HG03354 (cell line): Measurements from ENCODE around the gene ANKFN1.

Experiments
- ATAC-seq: cut with Tn5 transposase; IDR thresholded peaks from one replicate; pipeline ENCODE4 v1.9.1; 2021; ENCODE audit warnings: mild to moderate bottlenecking; ENCODE audit not compliant: unreplicated experiment, poor library complexity, severe bottlenecking

Gene ANKFN1

DNA sequence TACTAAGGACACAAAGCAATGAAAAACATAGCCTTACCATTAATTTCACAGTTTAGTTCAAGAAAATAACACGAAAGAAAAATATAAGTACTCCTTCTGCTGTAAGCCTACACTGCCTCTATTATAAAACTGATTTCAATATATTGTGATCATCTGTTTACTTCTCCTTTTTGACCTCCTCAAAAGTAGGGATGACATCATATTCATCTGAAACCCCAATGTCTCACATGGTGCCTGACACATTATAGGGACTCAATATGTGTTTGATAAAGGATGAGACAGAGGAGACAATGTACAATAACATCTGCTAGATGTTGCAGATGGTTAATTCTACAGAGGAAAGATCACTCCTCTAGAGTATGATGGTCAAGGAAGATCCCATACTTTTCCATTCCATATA lies 321.8 kb downstream of the ANKFN1 start:
- ATAC-seq, result no peak

DNA sequence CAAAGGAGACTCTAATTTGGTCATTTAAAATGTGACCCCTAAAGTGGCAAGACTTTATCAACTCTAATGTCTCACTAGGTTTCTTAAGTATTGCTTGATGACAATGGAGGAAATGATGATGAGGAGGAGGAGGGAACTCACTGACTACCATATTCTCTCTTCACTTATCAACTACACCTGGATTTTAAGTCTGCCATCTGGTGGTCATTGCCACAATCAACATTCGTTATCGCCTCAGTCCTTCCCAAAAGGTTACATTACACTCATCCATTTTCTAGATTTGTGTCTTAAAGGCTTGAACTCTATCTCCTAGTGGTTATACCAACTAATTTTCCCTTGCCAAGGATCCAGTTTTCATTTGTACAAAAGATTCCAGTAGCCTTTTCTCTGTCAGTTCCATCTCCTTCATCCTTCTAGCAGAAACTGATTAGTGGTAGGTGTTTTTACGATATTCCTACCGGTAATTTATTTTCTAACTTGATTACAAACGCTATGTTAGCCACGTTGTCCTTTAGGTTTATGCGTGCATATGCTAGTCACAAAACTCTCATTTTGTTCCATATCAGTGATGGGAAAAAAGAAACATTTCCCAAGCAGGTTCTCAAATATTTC lies 325.7 kb downstream of the ANKFN1 start:
- no peak for ATAC-seq

- ATAC-seq, result no peak
Observed at GRCh38 chr17:56480501-56480900, 327.2 kb downstream of the ANKFN1 start.

GRCh38 chr17:56481659-56482058 lies 328.4 kb downstream of the ANKFN1 start:
- ATAC-seq, result no peak

DNA sequence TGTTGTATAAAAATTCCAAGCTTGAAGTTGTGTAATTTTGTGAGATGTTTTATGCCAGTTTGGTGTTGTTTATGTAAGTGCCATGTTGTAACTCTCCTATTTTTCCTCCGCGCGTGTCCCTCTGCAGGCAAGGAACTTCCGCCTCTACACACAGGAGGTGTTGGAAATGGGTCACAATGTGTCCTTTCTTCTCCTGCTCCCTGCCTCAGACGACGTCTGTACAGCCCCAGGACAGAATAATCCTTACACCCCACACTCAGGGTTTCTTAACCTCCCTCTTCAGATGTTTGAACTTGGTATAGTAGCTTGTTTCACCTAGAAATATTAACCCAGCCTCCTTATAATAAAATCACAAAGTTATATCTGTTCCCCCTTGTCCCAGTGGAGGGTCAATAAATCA lies 329.0 kb downstream of the ANKFN1 start:
- ATAC-seq, result no peak

- no peak for ATAC-seq
Observed at GRCh38 chr17:56486732-56487131, 333.5 kb downstream of the ANKFN1 start.

GRCh38 chr17:56488800-56489199 lies 335.5 kb downstream of the ANKFN1 start:
- ATAC-seq, result no peak

DNA sequence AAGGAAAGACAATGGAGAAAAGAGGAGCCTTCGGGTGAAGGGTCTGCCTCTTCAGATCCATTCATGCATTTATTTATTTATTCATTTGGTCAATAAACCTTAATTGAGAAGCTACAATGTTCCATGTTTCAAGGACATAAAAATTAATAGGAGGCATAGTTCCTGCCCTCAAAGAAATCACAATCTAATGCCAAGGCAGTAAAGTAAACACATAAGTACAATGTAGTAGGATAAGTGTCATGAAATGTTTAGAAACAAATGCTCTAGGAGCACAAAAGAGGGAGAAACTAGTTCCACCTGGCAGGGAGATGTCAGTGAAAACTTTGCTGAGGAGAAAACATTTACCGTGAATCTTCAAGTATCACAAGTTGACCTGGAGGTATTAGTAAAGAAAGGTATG lies 336.7 kb downstream of the ANKFN1 start:
- ATAC-seq, result no peak

DNA sequence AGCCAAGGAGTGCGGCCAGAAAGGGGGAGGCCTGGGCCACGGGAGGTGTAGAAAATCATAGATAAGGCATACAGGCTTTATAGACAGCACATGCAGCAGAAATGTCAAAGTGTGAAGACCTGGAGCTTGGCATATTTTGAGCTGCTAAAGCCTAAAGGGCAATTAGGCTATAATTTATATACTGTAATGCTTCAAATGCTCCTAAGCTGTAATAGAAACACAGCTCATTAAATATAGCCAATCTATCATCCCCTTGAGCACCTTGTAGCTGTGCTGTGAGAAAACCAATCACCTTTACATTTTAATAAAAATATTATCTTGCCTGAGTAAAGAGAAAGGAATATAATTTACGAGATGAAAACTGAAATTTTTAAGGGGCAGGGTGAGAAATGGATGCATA lies 342.3 kb downstream of the ANKFN1 start:
- no peak for ATAC-seq

DNA sequence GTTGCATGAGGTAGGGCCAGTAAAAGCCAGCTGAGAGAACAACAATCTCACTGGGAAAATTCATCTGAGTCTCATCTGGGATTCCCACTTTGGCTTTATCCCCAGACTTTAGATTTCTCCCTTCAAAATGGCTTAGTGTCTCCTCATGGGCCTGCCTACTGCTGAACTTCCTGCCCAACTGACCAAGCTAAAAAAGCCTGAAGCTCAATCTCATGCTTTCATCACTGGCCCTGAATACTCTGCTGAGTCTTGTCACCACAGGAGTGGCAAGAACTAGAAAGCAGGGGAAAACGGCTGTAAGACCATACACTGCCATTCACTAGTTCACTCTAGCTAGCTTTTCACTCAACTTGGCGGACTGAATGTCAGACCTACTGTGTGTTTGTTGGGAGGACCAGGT lies 343.9 kb downstream of the ANKFN1 start:
- no peak for ATAC-seq

GRCh38 chr17:56499799-56500388 lies 346.6 kb downstream of the ANKFN1 start:
- ATAC-seq, result no peak

- no peak for ATAC-seq
Observed at GRCh38 chr17:56502120-56502654, 348.9 kb downstream of the ANKFN1 start.

GRCh38 chr17:56505154-56505756 lies 352.0 kb downstream of the ANKFN1 start:
- ATAC-seq, result no peak

DNA sequence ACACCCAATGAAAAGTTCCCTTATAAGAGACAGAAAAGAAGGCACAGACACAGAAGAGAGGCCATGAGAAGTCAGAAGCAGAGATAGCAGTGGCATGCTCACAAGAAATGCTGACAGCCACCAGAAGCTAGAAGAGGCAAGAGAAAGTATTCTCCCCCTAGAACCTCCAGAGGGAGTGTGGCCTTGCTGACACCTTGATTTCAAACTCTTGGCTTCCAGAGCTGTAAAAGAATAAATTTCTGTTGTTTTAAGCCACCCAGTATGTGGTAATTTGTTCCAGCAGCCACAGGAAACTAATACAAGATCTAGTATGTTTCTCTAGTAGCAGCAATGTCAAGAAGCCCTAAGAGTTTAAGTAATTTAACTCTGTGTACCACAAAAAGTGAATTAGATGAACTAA lies 353.1 kb downstream of the ANKFN1 start:
- no peak for ATAC-seq

DNA sequence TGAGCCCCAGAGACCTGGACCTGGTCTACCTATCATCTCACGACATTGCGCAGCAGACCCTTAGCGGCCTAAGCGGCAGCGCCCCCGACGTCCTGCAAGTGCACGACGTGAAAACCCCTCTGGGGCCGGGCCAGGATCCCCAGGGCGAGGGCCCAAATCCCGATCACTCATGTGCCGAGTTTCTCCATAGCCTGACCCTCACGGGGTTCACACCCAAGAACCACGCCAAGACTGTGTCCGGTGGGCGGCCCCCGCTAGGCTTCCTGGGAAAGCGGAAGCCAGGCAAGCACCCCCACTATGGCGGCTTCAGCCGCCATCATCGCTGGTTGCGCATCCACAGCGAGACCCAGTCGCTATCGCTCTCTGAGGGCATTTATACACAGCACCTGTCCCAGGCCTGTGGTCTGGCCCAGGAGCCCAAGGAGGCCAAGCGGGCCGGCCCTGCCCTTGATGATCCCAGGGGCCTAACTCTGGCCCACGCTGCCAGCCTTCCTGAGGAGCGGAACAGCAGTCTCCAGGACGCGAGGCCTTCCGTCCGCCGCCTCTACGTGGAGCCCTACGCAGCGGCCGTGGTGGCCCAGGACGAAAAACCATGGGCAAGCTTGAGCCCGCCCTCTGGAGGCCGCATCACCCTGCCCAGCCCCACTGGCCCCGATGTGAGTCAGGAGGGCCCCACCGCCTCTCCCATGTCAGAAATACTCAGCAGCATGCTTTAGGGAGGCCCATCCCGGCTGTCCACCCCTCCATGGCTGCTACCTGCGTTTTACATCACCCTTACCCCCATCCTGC lies 357.5 kb downstream of the ANKFN1 start:
- ATAC-seq, result no peak

GRCh38 chr17:56514264-56514663 lies 361.0 kb downstream of the ANKFN1 start:
- no peak for ATAC-seq

DNA sequence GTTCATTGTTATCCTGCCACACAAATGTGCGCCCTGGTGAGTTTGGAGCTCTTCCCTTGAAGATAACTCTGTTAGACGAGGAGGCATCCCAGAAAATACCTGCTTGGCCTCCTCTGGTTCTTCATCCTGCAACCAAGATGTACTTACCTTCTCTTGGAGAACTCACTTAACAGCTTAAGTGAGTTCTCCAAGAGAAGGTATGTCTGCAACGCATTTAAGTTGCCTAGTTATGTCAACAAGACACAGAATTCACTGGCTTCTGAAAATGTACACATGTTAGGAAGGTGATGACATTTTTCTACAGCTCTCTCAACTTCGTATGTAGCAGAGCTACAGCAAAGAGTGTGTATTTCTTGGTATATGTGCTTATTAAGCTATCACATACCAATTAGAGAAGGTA lies 361.6 kb downstream of the ANKFN1 start:
- ATAC-seq, result no peak

GRCh38 chr17:56521414-56522141 lies 368.3 kb downstream of the ANKFN1 start:
- ATAC-seq, result no peak

DNA sequence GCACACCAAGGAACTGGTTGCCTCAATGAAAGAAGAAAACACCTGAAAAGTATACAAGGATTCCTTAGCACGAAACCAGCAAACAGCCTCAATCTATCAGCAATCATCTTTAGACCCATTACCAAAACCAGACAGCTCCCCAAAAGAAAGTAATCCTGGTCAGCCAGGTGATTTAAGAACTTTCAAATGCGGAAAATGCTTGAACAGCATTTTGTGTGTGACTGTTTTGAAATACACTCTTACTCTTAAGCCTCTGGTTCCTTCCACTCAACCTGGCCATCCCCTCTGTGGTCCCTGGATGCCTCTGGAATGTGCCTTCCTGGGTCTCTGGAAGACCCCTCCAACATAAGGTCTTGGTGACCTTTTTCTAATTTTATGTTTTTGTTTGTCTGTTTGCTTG lies 369.8 kb downstream of the ANKFN1 start:
- no peak for ATAC-seq

- ATAC-seq, result no peak
Observed at GRCh38 chr17:56528696-56529095, 375.4 kb downstream of the ANKFN1 start.
